A549 treated with CpdA at 1 μM for 4 hours (cell line): ENCODE measurements around the gene TTC8. TPM values are rescaled to one million over a fixed set of nuclear protein-coding genes. Genes with fewer than 3 reads are reported as not detected.

Experiments used
- total RNA-seq: library from RNA; stranded (reverse); fragments of 200-300 nt; extraction: Qiagen RNA extraction; gene quantifications from 5 replicates; pipeline ENCODE4 v1.2.3, GENCODE V29; 2022; ENCODE audit warnings: low read depth

TTC8 gene
- total RNA-seq, result 38.2 to 45.5 TPM (median 43.4 TPM) in 5 replicates

DNA sequence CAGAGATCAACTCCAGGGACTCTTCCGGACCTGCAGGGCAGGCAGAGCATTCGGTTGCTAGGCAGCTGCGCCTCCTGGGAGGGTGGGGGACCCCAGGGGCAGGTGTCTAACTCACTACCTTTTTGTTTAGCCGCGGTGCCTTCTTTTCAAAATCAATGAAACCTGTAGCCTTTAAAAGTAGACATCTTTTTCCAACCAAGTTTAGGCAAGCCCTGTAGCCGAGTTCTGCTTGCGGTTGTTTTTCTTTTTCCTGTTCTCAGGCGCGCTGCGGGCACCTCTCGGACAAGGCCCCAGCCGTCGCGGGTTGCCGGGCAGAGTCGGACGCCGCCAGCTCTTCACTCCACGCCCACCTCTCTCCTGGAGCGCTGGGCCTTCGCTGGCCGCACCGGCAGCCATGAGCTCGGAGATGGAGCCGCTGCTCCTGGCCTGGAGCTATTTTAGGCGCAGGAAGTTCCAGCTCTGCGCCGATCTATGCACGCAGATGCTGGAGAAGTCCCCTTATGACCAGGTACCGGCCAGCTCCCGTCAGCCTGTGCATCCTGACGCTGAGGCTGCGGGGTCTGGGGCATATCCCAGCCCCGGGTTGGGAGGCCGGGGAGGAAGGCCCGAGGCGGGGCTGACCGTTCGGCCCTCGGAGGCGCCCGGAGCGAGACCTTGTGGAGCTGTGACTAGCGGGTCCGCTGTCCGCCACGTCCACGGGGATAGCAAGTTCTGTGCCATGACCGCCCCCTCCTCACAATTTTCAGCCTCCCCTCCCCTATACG is at the start of gene TTC8:
TTC8 (plus strand) TSS at position 338 of the 764 bp plus-strand sequence; CDS start at position 395, 57 bp downstream.

DNA sequence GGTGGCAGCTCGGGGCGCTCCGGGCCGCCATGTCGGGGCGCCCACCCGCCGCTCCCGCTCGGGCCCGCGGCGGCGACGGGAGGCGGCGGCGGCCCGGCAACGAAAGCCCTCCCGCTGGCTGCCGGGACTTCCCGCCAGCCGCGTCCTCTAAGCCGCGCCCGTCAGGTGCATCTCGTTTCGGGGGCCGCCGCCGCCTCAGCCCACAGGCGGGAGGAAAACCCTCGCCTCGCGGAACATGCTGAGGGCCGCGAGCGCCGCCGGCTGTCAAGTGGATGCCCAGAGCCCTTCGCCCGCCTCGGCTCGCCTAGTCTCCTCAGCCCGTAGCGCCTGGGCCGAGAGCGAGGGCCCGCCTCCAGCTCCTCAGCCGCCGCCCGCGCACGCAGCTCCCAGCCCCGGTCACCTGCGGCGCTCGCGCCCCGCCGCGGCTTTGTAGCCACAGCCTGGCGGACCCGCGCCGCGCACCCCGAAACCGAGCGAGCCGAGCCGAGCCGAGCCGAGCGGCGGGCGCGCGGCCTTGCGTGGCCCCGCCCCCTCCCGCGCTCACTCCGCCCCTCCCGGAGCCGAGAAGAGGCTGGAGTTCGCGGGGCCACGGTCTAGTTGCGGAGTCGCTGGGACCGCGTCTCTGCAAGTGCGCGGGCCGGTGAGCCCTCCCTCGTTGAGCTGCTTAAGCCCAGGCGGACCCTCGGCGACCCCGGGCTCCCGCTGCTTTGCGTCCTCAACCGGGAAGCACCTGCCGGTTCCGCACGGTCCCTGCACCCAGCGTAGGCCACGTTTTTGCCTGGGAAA is 31.8 kb upstream of the TTC8 start, which contains the start of gene EML5:
EML5 (minus strand) TSS at position 481 of the 786 bp plus-strand sequence; CDS start at position 31, 450 bp downstream.

Other genes starting within 250 kb of the TTC8 start
- gene EML5, start 31.7 kb upstream of the TTC8 start, total RNA-seq, result 0.72 to 0.92 TPM (median 0.77 TPM) in 5 replicates